ENCODE results near the gene PSMD12.
"Not testable (repeated sequence)": the region's sequence is repeated elsewhere in the genome, so short reads cannot be mapped to it uniquely, and the experiment has no call there.

The PSMD12 gene

DNA sequence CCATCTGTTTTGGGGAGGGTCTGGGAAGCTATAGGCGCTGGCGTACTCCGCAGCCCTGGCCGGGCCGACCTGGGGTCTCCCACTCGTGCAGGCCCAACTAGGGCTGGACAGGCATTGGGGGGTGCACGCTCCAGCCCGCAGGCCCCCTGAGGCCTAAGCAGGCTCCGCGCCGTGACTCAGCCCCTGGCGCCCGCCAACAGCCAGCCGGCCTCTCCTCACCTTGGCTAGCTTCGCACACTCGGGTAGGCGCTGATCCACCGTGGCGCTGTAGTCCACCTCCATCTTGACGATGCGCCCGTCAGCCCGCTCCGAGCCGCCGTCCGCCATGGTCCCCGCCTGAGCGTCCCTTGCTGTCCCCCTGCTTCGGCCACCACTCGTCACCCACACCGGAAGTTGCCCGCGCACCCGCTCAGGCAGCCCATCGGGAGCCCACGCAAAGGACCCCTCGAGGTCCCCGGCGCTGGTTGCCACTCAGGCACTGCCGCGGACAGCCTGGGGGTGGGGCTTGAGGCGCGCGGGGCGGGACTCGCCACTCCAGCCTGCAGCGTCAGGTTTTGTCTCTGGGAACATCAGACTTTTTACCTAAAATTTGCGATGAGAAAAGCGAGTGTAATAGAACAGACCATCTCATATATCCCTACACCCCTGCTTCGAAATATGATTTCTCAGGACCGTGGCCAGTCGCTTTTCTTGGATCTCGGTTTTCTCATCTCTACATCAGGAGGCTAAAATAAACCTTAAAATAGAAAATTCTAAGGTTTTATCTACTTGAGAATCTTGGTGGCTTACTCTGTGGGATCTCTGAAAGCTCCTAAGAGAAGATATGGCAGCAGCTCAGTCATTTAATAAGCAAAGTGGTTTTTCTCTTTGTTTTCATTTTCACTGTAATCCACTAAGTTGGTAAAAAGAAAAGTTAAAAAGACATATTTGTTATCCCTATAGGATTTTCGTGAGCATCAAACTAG is at the start of gene PSMD12:
Gene PSMD12, minus strand, starts transcription at position 385 of the 965 bp plus-strand sequence. Its CDS starts 58 bp downstream, at position 327.
- Histone ChIP-seq H3K9ac (ENCODE audit: low read length in 5 of 5) (peak within 1 kb of the TSS; percentile 95 to 99 (median 97)), H3K4me1 (ENCODE audit: control insufficient read depth in 5 of 5, insufficient read depth in 5 of 5, low read length in 5 of 5) (peaks cover 2 to 36% (median 29%) of the 10 kb centered on the region in 5 donors), H3K9me3 (ENCODE audit: control insufficient read depth in 5 of 5, low read length in 5 of 5) (no peaks in the 10 kb centered on the region), H3K4me3 (ENCODE audit: low read depth in 1 of 5, low read length in 5 of 5) (peak within 1 kb of the TSS; percentile 88 to 98 (median 96)), H3K36me3 (ENCODE audit: control insufficient read depth in 5 of 5, insufficient read depth in 5 of 5, low read length in 5 of 5) (no peaks in the 10 kb centered on the region), H3K27ac (ENCODE audit: low read depth, low read length) (peak within 1 kb of the TSS; percentile 97), H3K27me3 (ENCODE audit: control insufficient read depth in 5 of 5, insufficient read depth in 4 of 5, low read length in 5 of 5) (no peaks in the 10 kb centered on the region)

DNA sequence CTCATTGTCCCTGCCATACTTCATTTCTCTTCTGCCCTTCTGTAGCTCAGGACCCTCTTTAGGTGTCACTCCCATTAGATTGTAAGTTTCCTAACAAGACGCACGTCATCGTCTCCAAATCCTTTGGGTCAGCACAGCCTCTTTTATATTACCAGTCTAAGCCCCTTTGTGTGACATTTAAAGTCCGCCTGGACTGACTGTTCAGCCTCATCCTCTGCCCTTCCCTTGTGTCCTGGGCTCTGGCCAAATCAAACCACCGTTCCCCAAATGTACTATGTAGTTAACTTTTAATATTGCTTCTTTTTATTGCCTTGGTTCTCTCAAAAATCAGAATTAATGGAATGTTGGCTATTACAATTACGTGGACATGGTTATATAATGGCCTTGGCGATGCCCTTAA is 48.9 kb upstream of the PSMD12 start:
- Histone ChIP-seq H3K9ac (ENCODE audit: low read length in 5 of 5) (no peak overlapping the region), H3K9me3 (ENCODE audit: control insufficient read depth in 5 of 5, low read length in 5 of 5) (no peaks in the 10 kb centered on the region), H3K27me3 (ENCODE audit: control insufficient read depth in 5 of 5, insufficient read depth in 4 of 5, low read length in 5 of 5) (no peaks in the 10 kb centered on the region), H3K36me3 (ENCODE audit: control insufficient read depth in 5 of 5, insufficient read depth in 5 of 5, low read length in 5 of 5) (no peaks in the 10 kb centered on the region), H3K27ac (ENCODE audit: low read depth, low read length) (no peak overlapping the region), H3K4me1 (ENCODE audit: control insufficient read depth in 5 of 5, insufficient read depth in 5 of 5, low read length in 5 of 5) (peaks cover 0 to 15% (median 0%) of the 10 kb centered on the region in 5 donors), H3K4me3 (ENCODE audit: low read depth in 1 of 5, low read length in 5 of 5) (no peak overlapping the region)

GRCh38 chr17:67414559-67414958 is 48.2 kb upstream of the PSMD12 start:
- Histone ChIP-seq H3K9ac (ENCODE audit: low read length in 5 of 5) (no peak overlapping the region), H3K27me3 (ENCODE audit: control insufficient read depth in 5 of 5, insufficient read depth in 4 of 5, low read length in 5 of 5) (no peaks in the 10 kb centered on the region), H3K9me3 (ENCODE audit: control insufficient read depth in 5 of 5, low read length in 5 of 5) (no peaks in the 10 kb centered on the region), H3K4me1 (ENCODE audit: control insufficient read depth in 5 of 5, insufficient read depth in 5 of 5, low read length in 5 of 5) (peaks cover 0 to 11% (median 0%) of the 10 kb centered on the region in 5 donors), H3K27ac (ENCODE audit: low read depth, low read length) (no peak overlapping the region), H3K36me3 (ENCODE audit: control insufficient read depth in 5 of 5, insufficient read depth in 5 of 5, low read length in 5 of 5) (no peaks in the 10 kb centered on the region), H3K4me3 (ENCODE audit: low read depth in 1 of 5, low read length in 5 of 5) (no peak overlapping the region)

DNA sequence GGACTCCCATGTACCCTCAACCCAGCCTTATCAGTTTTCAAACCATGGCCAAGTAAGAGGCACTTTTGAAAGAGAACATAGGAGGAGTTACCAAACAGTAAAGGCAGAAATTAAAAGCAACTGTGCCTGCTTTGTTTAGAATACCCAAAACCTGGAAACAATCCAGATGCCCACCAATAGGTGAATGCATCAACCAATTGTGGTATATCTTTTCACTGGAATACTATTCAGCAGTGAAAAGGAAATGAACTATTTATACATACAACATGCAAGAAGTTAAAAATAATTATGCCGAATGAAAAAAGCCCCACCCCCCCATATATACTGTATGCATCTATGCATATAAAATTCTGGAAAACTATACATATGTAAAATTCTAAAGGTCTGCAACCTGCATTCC is 47.8 kb upstream of the PSMD12 start:
- H3K36me3 ChIP-seq (ENCODE audit: control insufficient read depth in 5 of 5, insufficient read depth in 5 of 5, low read length in 5 of 5) = no peaks in the 10 kb centered on the region
- no peak overlapping the region for H3K4me3 ChIP-seq (ENCODE audit: low read depth in 1 of 5, low read length in 5 of 5)

GRCh38 chr17:67413388-67413787 is 47.0 kb upstream of the PSMD12 start:
- H3K4me3 ChIP-seq (ENCODE audit: low read depth in 1 of 5, low read length in 5 of 5) = no peak overlapping the region
- no peaks in the 10 kb centered on the region for H3K36me3 ChIP-seq (ENCODE audit: control insufficient read depth in 5 of 5, insufficient read depth in 5 of 5, low read length in 5 of 5)
- no peaks in the 10 kb centered on the region for H3K27me3 ChIP-seq (ENCODE audit: control insufficient read depth in 5 of 5, insufficient read depth in 4 of 5, low read length in 5 of 5)
- H3K27ac ChIP-seq (ENCODE audit: low read depth, low read length) = no peak overlapping the region
- H3K4me1 ChIP-seq (ENCODE audit: control insufficient read depth in 5 of 5, insufficient read depth in 5 of 5, low read length in 5 of 5) = peaks cover 0 to 3% (median 0%) of the 10 kb centered on the region in 5 donors
- H3K9ac ChIP-seq (ENCODE audit: low read length in 5 of 5) = no peak overlapping the region
- H3K9me3 ChIP-seq (ENCODE audit: control insufficient read depth in 5 of 5, low read length in 5 of 5) = no peaks in the 10 kb centered on the region

More for the DNA sequence above, 47.8 kb upstream of the PSMD12 start:
- Histone ChIP-seq H3K9ac (ENCODE audit: low read length in 5 of 5) (no peak overlapping the region), H3K4me1 (ENCODE audit: control insufficient read depth in 5 of 5, insufficient read depth in 5 of 5, low read length in 5 of 5) (peaks cover 0 to 8% (median 0%) of the 10 kb centered on the region in 5 donors), H3K9me3 (ENCODE audit: control insufficient read depth in 5 of 5, low read length in 5 of 5) (no peaks in the 10 kb centered on the region), H3K27me3 (ENCODE audit: control insufficient read depth in 5 of 5, insufficient read depth in 4 of 5, low read length in 5 of 5) (no peaks in the 10 kb centered on the region), H3K27ac (ENCODE audit: low read depth, low read length) (no peak overlapping the region)

DNA sequence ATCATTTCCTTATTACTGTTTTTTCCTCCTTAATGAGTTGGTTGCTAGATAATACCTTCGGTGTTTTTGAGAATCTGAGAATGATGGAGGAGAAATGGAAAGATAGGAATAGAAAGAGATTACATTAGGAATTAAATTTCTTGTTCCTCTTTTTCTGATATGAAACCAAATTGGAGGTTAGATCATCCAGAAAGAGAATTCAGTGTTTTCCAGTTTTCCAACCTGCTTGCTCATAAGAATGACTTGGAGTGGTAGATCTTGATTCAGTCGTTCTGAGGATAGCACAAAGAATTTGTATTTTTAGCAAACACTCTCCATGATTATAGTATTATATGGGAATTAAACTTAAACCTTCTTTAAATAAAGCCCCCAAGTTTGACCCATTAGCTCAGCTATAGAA is 46.6 kb upstream of the PSMD12 start:
- peaks cover 0 to 3% (median 0%) of the 10 kb centered on the region in 5 donors for H3K4me1 ChIP-seq (ENCODE audit: control insufficient read depth in 5 of 5, insufficient read depth in 5 of 5, low read length in 5 of 5)
- no peak overlapping the region for H3K27ac ChIP-seq (ENCODE audit: low read depth, low read length)
- H3K9me3 ChIP-seq (ENCODE audit: control insufficient read depth in 5 of 5, low read length in 5 of 5) = no peaks in the 10 kb centered on the region
- no peaks in the 10 kb centered on the region for H3K36me3 ChIP-seq (ENCODE audit: control insufficient read depth in 5 of 5, insufficient read depth in 5 of 5, low read length in 5 of 5)
- no peak overlapping the region for H3K4me3 ChIP-seq (ENCODE audit: low read depth in 1 of 5, low read length in 5 of 5)
- no peaks in the 10 kb centered on the region for H3K27me3 ChIP-seq (ENCODE audit: control insufficient read depth in 5 of 5, insufficient read depth in 4 of 5, low read length in 5 of 5)
- H3K9ac ChIP-seq (ENCODE audit: low read length in 5 of 5) = no peak overlapping the region

GRCh38 chr17:67412032-67412431 is 45.7 kb upstream of the PSMD12 start:
- no peak overlapping the region for H3K9ac ChIP-seq (ENCODE audit: low read length in 5 of 5)
- H3K4me1 ChIP-seq (ENCODE audit: control insufficient read depth in 5 of 5, insufficient read depth in 5 of 5, low read length in 5 of 5) = peaks cover 0 to 3% (median 0%) of the 10 kb centered on the region in 5 donors
- no peak overlapping the region for H3K27ac ChIP-seq (ENCODE audit: low read depth, low read length)
- H3K36me3 ChIP-seq (ENCODE audit: control insufficient read depth in 5 of 5, insufficient read depth in 5 of 5, low read length in 5 of 5) = no peaks in the 10 kb centered on the region
- H3K27me3 ChIP-seq (ENCODE audit: control insufficient read depth in 5 of 5, insufficient read depth in 4 of 5, low read length in 5 of 5) = no peaks in the 10 kb centered on the region
- H3K4me3 ChIP-seq (ENCODE audit: low read depth in 1 of 5, low read length in 5 of 5) = no peak overlapping the region
- H3K9me3 ChIP-seq (ENCODE audit: control insufficient read depth in 5 of 5, low read length in 5 of 5) = no peaks in the 10 kb centered on the region

DNA sequence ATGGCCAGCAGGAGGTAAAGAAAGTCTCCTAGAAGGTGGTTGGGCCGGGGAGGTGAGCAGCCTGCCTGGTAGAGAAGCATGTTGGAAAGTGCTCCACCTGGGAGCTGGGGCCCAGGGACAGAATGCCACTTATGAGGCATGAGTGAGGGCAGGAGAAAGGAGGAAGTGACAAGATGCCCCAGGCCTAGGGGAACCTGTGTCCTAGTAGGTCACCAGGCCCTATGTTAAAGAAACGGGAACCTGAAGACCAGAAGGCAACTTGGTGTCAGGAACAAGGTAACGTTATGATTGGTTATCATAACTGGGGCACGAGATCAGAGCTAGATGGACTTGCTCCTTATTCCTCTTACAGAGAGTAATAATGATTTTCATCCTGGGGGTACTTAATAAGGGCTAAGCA is 45.0 kb upstream of the PSMD12 start:
- Histone ChIP-seq H3K9me3 (ENCODE audit: control insufficient read depth in 5 of 5, low read length in 5 of 5) (no peaks in the 10 kb centered on the region), H3K27ac (ENCODE audit: low read depth, low read length) (no peak overlapping the region), H3K27me3 (ENCODE audit: control insufficient read depth in 5 of 5, insufficient read depth in 4 of 5, low read length in 5 of 5) (no peaks in the 10 kb centered on the region), H3K9ac (ENCODE audit: low read length in 5 of 5) (no peak overlapping the region), H3K4me3 (ENCODE audit: low read depth in 1 of 5, low read length in 5 of 5) (no peak overlapping the region), H3K4me1 (ENCODE audit: control insufficient read depth in 5 of 5, insufficient read depth in 5 of 5, low read length in 5 of 5) (peaks cover 0 to 3% (median 0%) of the 10 kb centered on the region in 5 donors), H3K36me3 (ENCODE audit: control insufficient read depth in 5 of 5, insufficient read depth in 5 of 5, low read length in 5 of 5) (no peaks in the 10 kb centered on the region)

GRCh38 chr17:67408455-67408830 is 42.1 kb upstream of the PSMD12 start:
- not testable (repeated sequence) for H3K27ac ChIP-seq (ENCODE audit: low read depth, low read length); H3K4me1 ChIP-seq (ENCODE audit: control insufficient read depth in 5 of 5, insufficient read depth in 5 of 5, low read length in 5 of 5); H3K36me3 ChIP-seq (ENCODE audit: control insufficient read depth in 5 of 5, insufficient read depth in 5 of 5, low read length in 5 of 5); H3K9ac ChIP-seq (ENCODE audit: low read length in 5 of 5); H3K27me3 ChIP-seq (ENCODE audit: control insufficient read depth in 5 of 5, insufficient read depth in 4 of 5, low read length in 5 of 5); H3K9me3 ChIP-seq (ENCODE audit: control insufficient read depth in 5 of 5, low read length in 5 of 5); H3K4me3 ChIP-seq (ENCODE audit: low read depth in 1 of 5, low read length in 5 of 5)

- H3K4me3 ChIP-seq (ENCODE audit: low read depth in 1 of 5, low read length in 5 of 5) = no peak overlapping the region
- peaks cover 0 to 27% (median 20%) of the 10 kb centered on the region in 5 donors for H3K4me1 ChIP-seq (ENCODE audit: control insufficient read depth in 5 of 5, insufficient read depth in 5 of 5, low read length in 5 of 5)
- no peaks in the 10 kb centered on the region for H3K36me3 ChIP-seq (ENCODE audit: control insufficient read depth in 5 of 5, insufficient read depth in 5 of 5, low read length in 5 of 5)
- H3K27me3 ChIP-seq (ENCODE audit: control insufficient read depth in 5 of 5, insufficient read depth in 4 of 5, low read length in 5 of 5) = no peaks in the 10 kb centered on the region
- H3K27ac ChIP-seq (ENCODE audit: low read depth, low read length) = no peak overlapping the region
- no peaks in the 10 kb centered on the region for H3K9me3 ChIP-seq (ENCODE audit: control insufficient read depth in 5 of 5, low read length in 5 of 5)
- no peak overlapping the region for H3K9ac ChIP-seq (ENCODE audit: low read length in 5 of 5)
Measured at GRCh38 chr17:67403483-67403882, 37.1 kb upstream of the PSMD12 start.

All from subcutaneous abdominal adipose tissue (tissue), 5 donors.